HepG2 (cell line): Measurements from ENCODE around the gene NPPB.

Experiments
- ARHGAP35 ChIP-seq: sonication (generic); formaldehyde crosslinking; IDR thresholded peaks from 2 replicates; pipeline ENCODE4 v1.9.0; 2022; ENCODE audit warnings: mild to moderate bottlenecking, inconsistent platforms, moderate library complexity, missing genetic modification reagents, borderline replicate concordance
- ELF4 ChIP-seq: sonication (generic); formaldehyde crosslinking; IDR thresholded peaks from 2 replicates; pipeline ENCODE4 v1.5.0; 2020; ENCODE audit warnings: missing genetic modification reagents, mild to moderate bottlenecking, moderate library complexity, borderline replicate concordance
- EP300 ChIP-seq, 3 experiments: sonication (generic) in 1 of 3; formaldehyde crosslinking in 1 of 3; IDR thresholded peaks; 2 replicates each; pipeline versions ENCODE4 v1.5.1 to v1.6.1; 2011 to 2020; ENCODE audit warnings: low read depth in 2 of 3, low read length in 2 of 3, borderline replicate concordance in 1 of 3, improper control_type of control experiment in 1 of 3, mild to moderate bottlenecking in 1 of 3, missing genetic modification reagents in 1 of 3, moderate library complexity in 1 of 3
- FOXK2 ChIP-seq: fragments of 450-650 bp; IDR thresholded peaks from 2 replicates; pipeline ENCODE4 v1.6.1; 2016
- NFYB ChIP-seq: sonication (generic); formaldehyde crosslinking; IDR thresholded peaks from 2 replicates; pipeline ENCODE4 v1.4.0; 2020; ENCODE audit warnings: missing genetic modification reagents
- SAFB2 ChIP-seq: sonication (generic); formaldehyde crosslinking; IDR thresholded peaks from 2 replicates; pipeline ENCODE4 v1.5.1; 2020; ENCODE audit warnings: missing genetic modification reagents, low read depth, mild to moderate bottlenecking, borderline replicate concordance
- TARDBP ChIP-seq: sonication (generic); formaldehyde crosslinking; IDR thresholded peaks from 2 replicates; pipeline ENCODE4 v1.8.0; 2022; ENCODE audit warnings: mild to moderate bottlenecking, missing genetic modification reagents
- ZNF530 ChIP-seq: sonication (generic); formaldehyde crosslinking; IDR thresholded peaks from 2 replicates; pipeline ENCODE4 v1.5.0; 2020; ENCODE audit warnings: low read depth, mild to moderate bottlenecking, missing genetic modification reagents
- ZNF747 ChIP-seq: sonication (generic); formaldehyde crosslinking; IDR thresholded peaks from 2 replicates; pipeline ENCODE4 v1.8.1; 2023; ENCODE audit warnings: missing genetic modification reagents, mild to moderate bottlenecking, borderline replicate concordance
- ZNF850 ChIP-seq: sonication (generic); formaldehyde crosslinking; conservative IDR thresholded peaks from 2 replicates; pipeline ENCODE4 v1.9.0; 2021; ENCODE audit warnings: mild to moderate bottlenecking, missing genetic modification reagents
- TF ChIP-seq, protein P1 (sequence below): sonication (generic); formaldehyde crosslinking; conservative IDR thresholded peaks from 2 replicates; pipeline ENCODE4 v1.4.0; 2020; ENCODE audit warnings: missing genetic modification reagents
- TF ChIP-seq, protein P2 (sequence below): IDR thresholded peaks from 2 replicates; pipeline ENCODE4 v1.6.1; 2012; ENCODE audit warnings: inconsistent platforms
- TF ChIP-seq, protein P3 (sequence below): IDR thresholded peaks from 2 replicates; pipeline ENCODE4 v1.6.1; 2012; ENCODE audit warnings: low read depth, low read length, improper control_type of control experiment

DNA sequence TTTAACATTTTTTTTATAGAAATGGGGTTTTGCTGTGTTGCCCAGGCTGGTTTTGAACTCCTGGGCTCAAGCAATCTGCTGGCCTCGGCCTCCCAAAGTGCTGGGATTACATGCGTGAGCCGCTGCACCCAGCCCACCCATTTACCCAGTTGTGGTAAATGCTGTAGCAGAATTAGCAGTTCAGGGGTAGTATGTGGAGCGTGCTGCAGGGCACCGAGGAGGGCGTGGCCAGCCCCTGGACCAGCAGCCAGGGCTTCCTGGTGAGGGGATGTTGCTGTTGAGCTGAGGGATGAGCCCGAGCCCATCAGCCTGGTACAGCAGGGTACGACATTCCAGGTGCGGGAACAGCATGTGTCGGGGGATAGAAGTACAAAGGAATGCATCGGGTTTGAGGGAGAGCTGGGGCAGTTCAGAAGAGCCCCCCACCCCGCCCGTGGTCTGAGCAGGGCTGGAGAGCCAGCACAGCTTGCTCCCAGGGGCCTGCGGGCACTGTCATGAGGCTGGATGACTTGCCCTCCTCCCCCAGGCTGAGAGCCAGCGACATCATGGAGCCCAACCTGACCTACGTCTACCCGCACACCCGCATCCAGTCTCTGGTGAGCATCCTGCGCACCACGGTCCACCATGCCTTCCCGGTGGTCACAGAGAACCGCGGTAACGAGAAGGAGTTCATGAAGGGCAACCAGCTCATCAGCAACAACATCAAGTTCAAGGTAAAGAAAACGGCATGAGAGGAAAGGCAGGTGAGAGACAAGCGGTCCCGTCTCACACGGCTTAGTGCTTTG lies 23.1 kb downstream of the NPPB start:
- TF ChIP-seq NFYB (CRISPR knock-in tag) (no peak), ARHGAP35 (CRISPR knock-in tag) (no peak), ZNF530 (CRISPR knock-in tag) (no peak), EP300 (IDR thresholded peaks at IDR 0.05; ENCODE audit: low read depth in 2 of 2, low read length in 2 of 2) (no peak), EP300 (CRISPR knock-in tag; IDR thresholded peaks at IDR 0.05; ENCODE audit: borderline replicate concordance) (no peak), TARDBP (CRISPR knock-in tag) (no peak), ELF4 (CRISPR knock-in tag) (no peak), SAFB2 (no peak), FOXK2 (no peak), ZNF850 (CRISPR knock-in tag) (no peak), ZNF747 (CRISPR knock-in tag) (no peak)
- TF ChIP-seq, protein P1, sequence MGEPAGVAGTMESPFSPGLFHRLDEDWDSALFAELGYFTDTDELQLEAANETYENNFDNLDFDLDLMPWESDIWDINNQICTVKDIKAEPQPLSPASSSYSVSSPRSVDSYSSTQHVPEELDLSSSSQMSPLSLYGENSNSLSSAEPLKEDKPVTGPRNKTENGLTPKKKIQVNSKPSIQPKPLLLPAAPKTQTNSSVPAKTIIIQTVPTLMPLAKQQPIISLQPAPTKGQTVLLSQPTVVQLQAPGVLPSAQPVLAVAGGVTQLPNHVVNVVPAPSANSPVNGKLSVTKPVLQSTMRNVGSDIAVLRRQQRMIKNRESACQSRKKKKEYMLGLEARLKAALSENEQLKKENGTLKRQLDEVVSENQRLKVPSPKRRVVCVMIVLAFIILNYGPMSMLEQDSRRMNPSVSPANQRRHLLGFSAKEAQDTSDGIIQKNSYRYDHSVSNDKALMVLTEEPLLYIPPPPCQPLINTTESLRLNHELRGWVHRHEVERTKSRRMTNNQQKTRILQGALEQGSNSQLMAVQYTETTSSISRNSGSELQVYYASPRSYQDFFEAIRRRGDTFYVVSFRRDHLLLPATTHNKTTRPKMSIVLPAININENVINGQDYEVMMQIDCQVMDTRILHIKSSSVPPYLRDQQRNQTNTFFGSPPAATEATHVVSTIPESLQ (CRISPR knock-in tag): no peak
- TF ChIP-seq, protein P2, sequence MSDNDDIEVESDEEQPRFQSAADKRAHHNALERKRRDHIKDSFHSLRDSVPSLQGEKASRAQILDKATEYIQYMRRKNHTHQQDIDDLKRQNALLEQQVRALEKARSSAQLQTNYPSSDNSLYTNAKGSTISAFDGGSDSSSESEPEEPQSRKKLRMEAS: no peak
- TF ChIP-seq, protein P3, sequence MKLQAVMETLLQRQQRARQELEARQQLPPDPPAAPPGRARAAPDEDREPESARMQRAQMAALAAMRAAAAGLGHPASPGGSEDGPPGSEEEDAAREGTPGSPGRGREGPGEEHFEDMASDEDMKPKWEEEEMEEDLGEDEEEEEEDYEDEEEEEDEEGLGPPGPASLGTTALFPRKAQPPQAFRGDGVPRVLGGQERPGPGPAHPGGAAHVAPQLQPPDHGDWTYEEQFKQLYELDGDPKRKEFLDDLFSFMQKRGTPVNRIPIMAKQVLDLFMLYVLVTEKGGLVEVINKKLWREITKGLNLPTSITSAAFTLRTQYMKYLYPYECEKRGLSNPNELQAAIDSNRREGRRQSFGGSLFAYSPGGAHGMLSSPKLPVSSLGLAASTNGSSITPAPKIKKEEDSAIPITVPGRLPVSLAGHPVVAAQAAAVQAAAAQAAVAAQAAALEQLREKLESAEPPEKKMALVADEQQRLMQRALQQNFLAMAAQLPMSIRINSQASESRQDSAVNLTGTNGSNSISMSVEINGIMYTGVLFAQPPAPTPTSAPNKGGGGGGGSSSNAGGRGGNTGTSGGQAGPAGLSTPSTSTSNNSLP: no peak
